GM19452 (cell line): ENCODE results near the gene IGFALS.
A peak's percentile ranks its signal among the peaks of the same experiment; 100 is the strongest.

ENCODE experiments used
- ATAC-seq: cut with Tn5 transposase; IDR thresholded peaks from one replicate; pipeline ENCODE4 v1.9.1; 2021; ENCODE audit not compliant: unreplicated experiment

The IGFALS gene

DNA sequence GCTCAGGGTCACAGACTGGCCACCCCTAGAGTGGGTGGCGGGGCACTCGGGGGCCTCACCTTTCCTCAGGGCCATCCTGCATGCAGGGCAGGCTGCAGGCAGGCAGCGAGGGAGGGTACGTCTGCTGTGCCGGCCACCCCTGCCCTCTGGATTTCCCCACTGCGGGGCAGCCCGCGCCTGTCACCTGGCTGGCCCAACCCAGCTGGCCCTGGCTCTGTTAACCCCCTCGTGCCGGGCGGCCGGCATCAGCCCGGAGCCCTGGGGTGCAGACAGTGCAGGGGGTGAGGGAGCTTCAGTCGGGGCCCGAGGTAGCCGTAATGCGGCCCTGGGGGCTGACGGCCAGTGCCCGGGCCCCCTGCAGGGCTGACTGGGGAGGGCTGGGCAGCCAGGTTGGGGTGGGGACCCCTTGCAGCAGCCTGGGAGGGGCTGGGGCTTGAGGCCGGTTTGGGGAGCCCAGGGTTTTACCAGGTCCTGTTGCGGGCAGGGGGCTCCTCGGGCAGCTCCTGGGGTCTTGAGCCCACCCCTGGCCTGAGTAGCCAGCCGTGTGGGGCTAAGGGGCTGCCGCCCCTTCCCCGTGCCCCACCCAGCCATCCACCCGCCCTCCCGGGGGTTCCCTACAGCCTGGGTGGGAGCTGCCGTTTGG, at the start of gene IGFALS:
Gene IGFALS, minus strand, starts transcription at position 128 of the 643 bp plus-strand sequence. Its CDS starts 53 bp downstream, at position 75.
- no peak for ATAC-seq

GRCh38 chr16:1839554-1839953, 46.0 kb upstream of the IGFALS start:
- ATAC-seq: no peak

DNA sequence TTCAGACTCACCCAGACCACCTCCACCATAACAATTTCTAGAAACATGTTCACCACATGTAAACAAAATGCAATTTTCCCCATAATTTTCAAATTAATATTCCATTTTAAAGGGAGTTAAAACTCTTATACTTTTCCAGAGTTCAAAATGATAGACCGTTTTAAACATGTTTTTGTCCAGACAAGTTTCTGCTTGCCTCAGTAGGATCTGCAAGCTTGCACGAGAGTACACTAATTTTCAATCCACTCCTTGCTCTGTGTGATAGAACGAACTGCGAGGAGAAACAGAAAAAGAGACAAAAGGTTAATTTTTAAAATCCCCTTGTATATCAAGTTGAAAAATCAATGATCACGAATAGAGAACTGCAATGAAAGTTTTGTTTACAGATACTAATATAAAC, 40.6 kb upstream of the IGFALS start:
- ATAC-seq: no peak

GRCh38 chr16:1832838-1833454, 39.4 kb upstream of the IGFALS start:
- no peak for ATAC-seq

DNA sequence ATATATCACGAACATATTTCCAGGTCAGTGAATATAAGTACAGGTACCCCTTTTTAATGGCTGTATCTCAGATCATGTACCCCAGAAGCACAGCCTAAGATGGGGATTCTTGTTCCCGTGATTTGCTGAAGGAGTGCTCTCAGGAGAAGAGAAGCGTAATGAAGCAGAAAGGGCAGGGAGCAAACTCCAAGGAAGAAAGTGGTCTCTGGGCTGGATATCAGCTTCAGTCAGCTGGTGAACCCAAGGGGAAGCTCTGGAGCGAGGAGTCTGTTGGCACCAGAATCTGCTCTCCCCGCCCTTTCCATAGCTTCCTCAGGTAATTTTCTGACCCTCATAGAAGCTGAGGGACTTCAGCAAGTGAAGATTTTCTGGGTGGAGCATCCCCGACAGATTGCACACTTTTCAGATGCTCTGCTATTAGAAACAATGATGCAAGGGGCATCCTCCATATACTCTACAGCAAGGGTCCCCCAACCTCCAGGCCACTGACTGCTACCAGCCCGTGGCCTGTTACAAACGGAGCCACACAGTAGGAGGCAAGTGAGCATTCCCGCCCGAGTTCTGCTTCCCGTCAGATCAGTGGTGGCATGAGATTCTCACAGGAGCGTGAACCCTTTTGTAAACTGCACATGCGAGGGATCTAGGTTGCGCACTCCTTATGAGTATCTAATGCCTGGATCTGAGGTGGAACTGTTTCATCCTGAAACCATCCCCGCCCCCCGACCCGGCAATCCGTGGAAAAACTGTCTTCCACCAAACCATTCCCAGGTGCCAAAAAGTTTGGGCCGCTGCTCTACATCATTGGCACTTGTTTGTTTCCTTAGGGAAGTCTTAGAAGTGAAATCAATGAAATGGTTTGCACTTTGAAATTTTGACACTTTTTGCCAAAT, 37.9 kb upstream of the IGFALS start:
- ATAC-seq: no peak

DNA sequence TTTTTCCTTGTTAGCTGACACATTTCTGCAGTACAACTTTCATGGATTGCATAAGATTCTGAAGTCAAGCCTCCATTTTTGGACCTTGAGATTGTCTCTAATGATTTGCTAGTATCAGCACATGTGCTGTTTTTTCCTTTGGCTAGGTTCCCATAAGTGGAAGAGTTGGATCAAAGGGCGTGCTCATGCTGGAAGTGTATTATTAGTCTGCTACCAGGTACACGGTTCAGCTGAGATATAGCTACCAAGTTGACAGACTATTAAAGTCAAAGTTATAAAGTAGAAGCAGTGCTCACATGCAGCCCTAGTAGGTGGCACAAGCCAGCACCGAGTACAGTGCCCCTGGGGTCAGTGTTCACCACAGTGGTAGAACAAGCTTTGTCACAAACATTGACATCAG, 36.7 kb upstream of the IGFALS start:
- ATAC-seq: no peak

- ATAC-seq: no peak
Observed at GRCh38 chr16:1828645-1829410, 35.3 kb upstream of the IGFALS start.

DNA sequence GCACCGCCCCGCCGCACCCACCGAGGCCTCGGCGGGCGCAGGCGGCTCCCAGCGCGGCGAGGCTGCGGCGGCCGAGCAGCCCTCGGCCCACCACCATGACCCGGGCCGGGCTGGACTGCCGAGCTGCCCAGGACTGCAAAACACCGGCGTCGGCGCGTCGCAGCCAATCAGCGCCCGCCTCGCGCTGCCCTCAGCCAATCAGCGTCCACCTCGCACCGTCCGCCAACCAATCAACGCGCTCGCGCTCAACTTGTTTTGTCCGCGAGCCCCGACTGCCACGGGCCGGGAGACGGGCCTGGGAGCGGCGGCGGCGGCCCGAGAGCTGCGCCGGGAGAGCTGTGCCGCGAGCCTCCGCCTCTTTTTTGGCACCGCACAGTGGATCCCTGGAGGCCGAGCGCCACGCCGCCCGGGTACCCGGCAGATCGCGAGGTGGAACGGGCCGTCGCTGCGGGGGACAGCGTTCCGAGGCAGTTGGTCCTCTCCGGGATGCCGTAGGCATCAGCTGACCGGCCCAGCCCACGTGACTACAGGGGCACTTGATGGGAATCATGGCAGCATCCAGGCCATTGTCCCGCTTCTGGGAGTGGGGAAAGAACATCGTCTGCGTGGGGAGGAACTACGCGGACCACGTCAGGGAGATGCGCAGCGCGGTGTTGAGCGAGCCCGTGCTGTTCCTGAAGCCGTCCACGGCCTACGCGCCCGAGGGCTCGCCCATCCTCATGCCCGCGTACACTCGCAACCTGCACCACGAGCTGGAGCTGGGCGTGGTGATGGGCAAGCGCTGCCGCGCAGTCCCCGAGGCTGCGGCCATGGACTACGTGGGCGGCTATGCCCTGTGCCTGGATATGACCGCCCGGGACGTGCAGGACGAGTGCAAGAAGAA, 33.4 kb upstream of the IGFALS start, which contains the start of the genes FAHD1 and HAGH:
Gene FAHD1, plus strand, starts transcription at position 516 of the 883 bp plus-strand sequence. Its CDS starts 33 bp downstream, at position 549.
Gene HAGH, minus strand, starts transcription at position 135 of the 883 bp plus-strand sequence. Its CDS starts 38 bp downstream, at position 97.
- peak; percentile 84 for ATAC-seq

GRCh38 chr16:1825864-1826690, 32.6 kb upstream of the IGFALS start:
- ATAC-seq: peak; percentile 51

DNA sequence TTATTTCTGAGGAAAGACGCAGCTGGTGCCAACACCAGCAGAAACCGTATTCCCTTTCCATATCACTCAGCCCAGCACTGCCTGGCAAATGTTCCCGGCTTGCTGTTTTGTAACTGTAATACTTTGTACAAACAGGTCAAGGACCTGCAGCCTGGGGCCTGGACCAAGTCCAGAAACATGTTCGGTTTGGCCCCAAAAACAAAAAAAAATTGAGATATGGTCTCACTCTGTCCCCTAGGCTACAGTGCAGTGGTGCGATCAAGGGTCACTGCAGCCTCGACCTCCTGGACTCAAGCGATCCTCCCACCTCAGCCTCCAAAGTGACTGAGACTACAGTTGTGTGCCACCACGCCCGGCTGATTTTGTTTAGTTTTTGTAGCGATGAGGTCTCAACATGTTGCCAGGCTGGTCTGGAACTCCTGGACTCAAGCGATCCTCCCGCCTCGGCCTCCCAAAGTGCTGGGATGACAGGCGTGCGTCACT, 31.9 kb upstream of the IGFALS start:
- no peak for ATAC-seq

- ATAC-seq: no peak
Observed at GRCh38 chr16:1823821-1824220, 30.3 kb upstream of the IGFALS start.

GRCh38 chr16:1822801-1823200, 29.3 kb upstream of the IGFALS start:
- no peak for ATAC-seq

GRCh38 chr16:1821861-1822611, 28.5 kb upstream of the IGFALS start:
- ATAC-seq: no peak

DNA sequence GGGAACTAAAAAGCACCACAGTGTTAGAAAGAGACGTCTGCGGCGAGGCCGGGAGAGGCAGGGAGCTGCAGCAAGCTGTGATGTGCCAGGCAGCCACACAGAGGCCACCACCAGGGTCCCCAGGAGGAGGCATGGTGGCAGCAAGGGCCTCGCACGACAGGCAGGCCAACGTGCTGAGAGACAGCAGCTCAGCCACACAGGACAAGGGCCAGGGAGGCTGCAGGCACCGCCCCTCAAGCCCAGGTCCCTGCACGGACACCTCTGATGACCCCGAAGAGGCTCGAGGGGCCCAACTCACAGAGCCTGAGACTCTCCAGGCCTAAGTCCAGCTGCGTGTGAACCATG, 27.4 kb upstream of the IGFALS start:
- no peak for ATAC-seq

DNA sequence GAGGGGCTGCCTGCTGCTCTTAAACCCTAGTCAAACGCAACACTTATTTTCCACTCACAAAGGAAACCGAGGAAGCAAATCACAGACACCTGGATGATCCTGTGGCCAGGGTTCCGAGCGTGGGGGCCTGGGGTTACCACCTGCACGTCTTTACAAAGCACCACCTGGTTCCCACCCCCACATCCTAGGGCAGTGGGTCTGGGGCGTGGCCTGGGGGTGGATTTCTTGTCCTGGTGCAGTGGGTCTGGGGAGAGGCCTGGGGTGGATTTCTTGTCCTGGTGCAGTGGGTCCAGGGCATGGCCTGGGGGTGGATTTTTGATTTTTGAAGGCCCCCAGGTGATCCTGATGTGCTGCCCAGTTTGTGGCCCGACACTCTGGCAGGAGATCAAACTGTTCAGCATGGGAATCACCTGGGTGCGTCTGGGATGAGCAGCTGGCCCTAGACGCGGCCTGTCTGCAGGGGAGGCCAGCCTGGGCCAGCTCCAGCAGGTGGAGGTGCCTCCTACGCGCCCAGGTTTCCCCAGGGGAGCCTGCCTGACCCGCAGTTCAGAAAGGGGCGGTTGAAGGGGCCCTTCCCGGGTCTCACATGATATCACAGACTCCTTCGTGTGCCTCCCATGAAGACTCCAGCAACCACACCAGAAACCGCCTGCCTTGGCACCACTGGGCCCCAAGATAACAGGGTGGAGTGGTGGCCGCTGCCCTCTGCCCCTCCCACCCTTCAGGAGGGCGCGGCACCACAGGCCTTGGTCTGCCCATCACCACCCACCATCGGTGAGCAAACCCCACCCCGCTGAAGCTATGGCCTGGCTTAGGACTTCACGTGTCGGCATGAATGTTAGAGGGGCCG, 26.8 kb upstream of the IGFALS start:
- no peak for ATAC-seq

DNA sequence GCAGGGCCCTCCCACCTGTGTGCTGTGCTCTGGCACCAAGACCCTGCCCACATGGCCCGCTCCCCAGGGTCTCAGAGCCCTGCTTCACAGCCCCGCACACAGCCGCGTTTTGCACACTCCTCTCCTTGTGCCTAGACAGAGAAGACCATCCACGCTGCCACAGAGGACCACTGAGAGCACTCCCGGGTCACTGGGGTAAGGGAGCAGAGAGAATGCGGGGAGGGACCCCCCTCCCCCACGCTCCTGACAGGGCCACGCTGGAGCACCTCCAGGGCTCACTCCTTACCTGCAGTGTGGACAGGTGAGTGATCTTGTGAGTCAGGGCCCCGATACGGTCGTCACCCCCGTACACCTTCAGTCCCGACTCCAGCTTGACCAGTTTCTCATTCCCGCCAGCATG, 26.1 kb upstream of the IGFALS start:
- ATAC-seq: no peak

DNA sequence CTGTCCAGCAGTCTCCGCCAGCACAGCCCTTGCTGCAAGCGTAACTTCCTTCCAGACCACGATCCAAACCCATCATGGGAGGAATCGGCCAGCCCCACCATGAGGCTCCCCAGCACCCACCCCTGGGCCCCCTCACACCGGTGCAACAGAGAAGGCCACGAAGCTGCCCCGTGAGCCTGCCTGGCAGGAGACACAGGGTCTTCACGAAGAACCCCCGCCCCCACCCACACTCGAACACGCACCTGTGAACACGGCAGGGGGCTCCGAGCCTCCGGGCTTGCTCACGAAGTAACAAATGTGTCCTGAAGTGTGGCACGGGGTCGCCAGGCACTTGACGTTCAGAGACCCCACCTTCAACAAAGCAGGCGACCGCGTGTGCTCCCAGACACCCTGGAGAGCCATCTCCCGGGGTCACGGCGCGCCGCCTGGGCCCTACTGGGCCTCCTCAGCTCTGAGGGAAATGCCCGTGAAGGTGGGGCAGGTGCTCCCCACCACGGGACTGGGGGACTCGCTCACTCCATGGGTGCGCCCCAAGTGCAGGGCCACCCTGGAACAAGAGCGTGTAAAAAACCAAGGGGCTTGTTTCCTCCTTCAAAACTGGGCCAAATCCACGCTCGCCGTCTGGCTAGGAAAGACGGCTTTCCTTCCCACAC, 25.5 kb upstream of the IGFALS start:
- no peak for ATAC-seq
